ENCODE results near the gene SORCS1.

GRCh38 chr10:106534441-106534840 is 630.1 kb downstream of the SORCS1 start:
- TF ChIP-seq CTCF (IDR thresholded peaks at IDR 0.05; ENCODE audit: insufficient read depth, low read length, poor library complexity, severe bottlenecking) (no peak), EZH2phosphoT487 (conservative IDR thresholded peaks at IDR 0.05; ENCODE audit: low read length) (no peak)
